ENCODE data around the gene SRSF6.

GRCh38 chr20:43511879-43512278 is 54.2 kb downstream of the SRSF6 start:
- TF ChIP-seq CTCF (conservative IDR thresholded peaks at IDR 0.05) (no peak), ZFX (IDR thresholded peaks at IDR 0.05) (no peak)

Measured in C4-2B (cell line).